Measurements from ENCODE around the gene TAS2R13.

The TAS2R13 gene

GRCh38 chr12:10909462-10909861 is at the start of gene TAS2R13:
Gene TAS2R13 (minus strand): TSS chr12:10909562. CDS start chr12:10909298, 264 bp downstream.
- DNase-seq (ENCODE audit: low spot score), result no peak

DNA sequence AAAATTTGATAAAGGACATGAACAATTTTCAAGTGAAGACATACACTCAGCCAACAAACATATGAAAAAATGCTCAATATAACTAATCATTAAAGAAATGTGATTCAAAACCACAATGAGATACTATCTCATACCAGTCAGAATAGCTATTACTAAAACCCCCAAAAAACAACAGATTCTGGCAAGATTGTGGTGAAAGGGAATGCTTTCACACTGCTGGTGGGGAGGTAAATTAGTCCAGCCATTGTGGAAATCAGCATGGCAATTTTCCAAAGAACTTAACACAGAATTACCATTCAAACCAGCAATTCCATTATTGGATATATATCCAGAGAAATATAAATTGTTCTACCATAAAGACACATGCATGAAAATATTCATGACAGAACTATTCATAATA is 48.4 kb upstream of the TAS2R13 start:
- no peak for DNase-seq (ENCODE audit: low spot score)

- DNase-seq (ENCODE audit: low spot score), result no peak
Measured at GRCh38 chr12:10956085-10956484, 46.7 kb upstream of the TAS2R13 start.

GRCh38 chr12:10952645-10953044 is 43.3 kb upstream of the TAS2R13 start:
- DNase-seq (ENCODE audit: low spot score), result no peak

DNA sequence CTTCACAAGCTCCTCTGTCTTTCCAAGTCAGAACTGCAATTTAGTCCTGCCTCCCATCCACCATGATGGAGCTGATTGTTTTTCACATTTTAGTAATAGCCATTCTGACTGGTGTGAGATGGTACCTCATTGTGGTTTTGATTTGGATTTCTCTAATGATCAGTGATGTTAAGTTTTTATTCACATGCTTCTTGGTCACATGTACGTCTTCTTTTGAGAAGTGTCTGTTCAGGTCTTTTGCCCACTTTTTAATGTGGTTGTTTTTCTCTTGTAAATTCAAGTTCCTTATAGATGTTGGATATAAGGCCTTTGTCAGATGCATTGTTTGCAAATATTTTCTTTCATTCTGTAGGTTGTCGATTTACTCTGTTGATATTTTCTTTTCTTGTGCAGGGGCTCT is 33.8 kb upstream of the TAS2R13 start:
- no peak for DNase-seq (ENCODE audit: low spot score)

- no peak for DNase-seq (ENCODE audit: low spot score)
Measured at GRCh38 chr12:10941916-10942607, 32.7 kb upstream of the TAS2R13 start.

DNA sequence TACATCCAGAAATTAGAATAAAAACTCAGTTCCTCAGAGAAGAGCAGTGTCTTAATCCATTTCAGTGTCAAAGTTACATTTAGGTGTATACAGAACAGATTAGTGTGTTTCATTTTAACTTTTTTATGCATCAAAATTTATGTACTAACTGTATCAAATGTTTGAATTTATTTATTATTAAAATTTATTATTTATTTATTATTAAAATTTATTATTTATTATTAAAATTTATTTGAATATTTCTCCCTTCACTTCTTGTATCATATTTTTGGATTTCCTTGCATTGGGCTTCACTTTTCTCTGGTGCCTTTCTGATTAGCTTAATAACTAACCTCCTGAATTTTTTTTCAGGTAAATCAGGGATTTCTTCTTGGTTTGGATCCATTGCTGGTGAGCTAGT is 32.0 kb upstream of the TAS2R13 start:
- no peak for DNase-seq (ENCODE audit: low spot score)

- DNase-seq (ENCODE audit: low spot score), result peak; percentile 70
Measured at GRCh38 chr12:10940389-10940788, 31.0 kb upstream of the TAS2R13 start.

DNA sequence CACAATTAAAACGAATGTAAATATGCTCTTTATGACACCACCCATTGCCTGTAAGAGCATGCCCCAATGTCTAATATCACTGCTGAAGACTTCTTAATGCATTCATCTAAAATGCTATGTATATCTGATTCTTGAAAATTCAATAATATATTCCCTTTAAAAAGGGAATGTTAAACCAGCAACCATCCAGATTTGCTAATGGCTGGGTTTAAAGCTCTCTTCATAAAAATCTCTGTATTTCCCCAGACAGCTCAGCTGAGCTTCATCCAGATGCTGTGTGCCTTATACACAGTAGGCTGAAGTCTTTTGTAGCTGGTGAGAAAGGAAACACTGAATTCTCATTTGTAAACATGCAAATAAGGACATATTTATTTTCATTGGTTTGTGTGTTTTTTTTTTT is 29.8 kb upstream of the TAS2R13 start, which contains the start of gene TAS2R14:
TSS of gene TAS2R14 (minus strand) at position 101 of the 400 bp plus-strand sequence. CDS start at position 45, 56 bp downstream.
- no peak for DNase-seq (ENCODE audit: low spot score)

DNA sequence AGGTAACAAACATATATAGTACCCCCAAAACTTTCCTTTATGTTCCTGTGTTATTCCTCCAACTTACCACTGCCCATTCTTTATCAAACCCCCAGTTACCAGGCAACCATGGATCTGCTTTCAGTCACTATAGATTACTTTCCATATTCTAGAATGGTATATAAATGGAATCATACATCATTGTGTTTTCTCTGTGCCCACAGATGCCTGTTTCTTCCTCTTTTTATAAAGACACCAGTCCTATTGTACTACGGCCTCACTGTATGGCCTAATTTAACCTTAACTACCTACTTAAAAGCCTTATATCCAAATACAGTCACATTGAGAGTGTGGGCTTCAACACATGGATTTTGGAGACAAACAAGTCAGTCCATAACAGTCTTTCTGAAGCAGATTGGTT is 27.1 kb upstream of the TAS2R13 start:
- DNase-seq (ENCODE audit: low spot score), result no peak

DNA sequence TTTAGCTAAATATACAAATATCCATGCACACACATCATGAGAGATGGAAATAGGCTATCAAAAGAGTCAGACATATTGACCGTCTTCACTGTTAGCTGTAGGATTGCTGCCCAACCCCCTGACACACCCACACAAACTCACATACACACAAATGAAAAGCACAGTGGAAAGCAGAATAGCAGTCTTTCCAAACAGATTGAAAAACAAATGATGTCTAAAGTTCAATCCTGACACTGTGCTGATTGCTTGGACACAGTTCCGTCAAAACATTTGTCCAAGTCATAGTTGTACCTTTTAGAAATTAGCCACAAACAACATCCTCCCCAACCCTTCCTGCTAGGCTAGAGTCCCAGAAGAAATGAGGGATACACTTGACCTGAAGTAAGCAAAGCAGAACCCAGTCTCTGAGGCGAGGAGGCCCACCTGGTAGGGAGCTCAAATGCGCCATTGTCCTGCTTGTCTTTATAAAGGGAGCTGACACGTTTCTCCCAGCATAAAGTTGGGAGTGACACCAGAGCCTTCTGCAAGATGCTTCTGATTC is 19.5 kb upstream of the TAS2R13 start, which contains the start of gene PRH2:
TSS of gene PRH2 (plus strand) at position 491 of the 541 bp plus-strand sequence. CDS start at position 529, 38 bp downstream.
- no peak for DNase-seq (ENCODE audit: low spot score)

GRCh38 chr12:10926269-10926668 is 16.9 kb upstream of the TAS2R13 start:
- no peak for DNase-seq (ENCODE audit: low spot score)

DNA sequence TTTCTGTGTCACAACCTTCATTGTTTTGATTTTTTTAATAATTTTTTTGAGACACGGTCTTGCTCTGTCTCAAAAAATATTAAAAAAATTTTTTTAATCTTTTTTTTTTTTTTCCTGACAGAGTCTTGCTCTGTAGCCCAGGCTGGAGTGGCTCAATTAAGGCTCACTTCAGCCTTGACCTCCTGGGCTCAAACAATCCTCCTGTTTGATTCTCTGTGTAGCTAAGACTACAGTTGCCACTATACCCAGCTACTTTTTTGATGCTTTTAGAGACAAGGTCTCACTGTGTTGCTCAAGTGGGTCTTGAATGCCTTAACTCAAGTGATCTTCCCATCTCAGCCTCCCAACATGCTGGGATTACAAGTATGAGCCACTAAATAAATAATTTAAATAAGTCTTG is 10.4 kb upstream of the TAS2R13 start:
- no peak for DNase-seq (ENCODE audit: low spot score)

GRCh38 chr12:10910380-10910779 is 1.0 kb upstream of the TAS2R13 start:
- DNase-seq (ENCODE audit: low spot score), result no peak

GRCh38 chr12:10904686-10905085 is 4.7 kb downstream of the TAS2R13 start:
- DNase-seq (ENCODE audit: low spot score), result no peak

DNA sequence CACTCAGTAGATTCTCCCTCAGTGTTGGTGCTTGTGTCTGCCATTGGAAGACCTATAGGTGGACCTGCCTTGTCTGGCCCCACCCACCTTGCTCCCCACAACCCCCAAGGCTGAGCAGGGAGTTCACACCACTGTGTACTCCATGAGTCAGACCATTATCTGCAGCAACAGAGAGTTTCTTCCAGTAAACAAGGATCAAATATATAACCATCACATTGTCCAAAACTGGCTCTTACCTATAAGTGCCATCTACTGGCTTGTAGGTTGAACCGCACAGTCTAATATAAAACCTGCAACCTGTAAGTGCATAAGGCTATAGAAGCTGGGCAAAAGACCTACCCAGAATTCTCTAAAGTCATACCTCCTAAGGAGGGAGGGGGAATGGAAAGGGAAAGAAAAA is 7.9 kb downstream of the TAS2R13 start:
- DNase-seq (ENCODE audit: low spot score), result no peak

DNA sequence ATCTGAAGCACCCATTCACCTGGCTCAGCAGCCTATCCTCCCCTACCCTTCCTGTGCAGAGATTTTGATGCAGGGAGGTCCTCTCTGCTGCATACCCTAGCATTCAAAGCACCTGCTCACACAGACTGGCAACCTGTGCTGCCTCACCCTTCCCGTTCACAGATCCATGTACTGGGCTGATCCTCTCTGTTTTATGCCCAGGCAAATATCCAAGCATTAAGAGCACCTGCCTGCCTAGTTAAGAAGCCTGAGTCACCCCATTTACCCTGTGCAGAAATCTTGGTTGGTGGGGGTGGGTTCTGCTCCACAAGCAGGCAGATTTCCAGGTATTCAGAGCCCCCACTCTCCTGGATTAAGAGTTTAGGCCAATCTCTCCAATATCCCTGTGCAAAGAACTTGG is 8.4 kb downstream of the TAS2R13 start:
- DNase-seq (ENCODE audit: low spot score), result no peak

GRCh38 chr12:10900530-10900929 is 8.8 kb downstream of the TAS2R13 start:
- DNase-seq (ENCODE audit: low spot score), result no peak

DNA sequence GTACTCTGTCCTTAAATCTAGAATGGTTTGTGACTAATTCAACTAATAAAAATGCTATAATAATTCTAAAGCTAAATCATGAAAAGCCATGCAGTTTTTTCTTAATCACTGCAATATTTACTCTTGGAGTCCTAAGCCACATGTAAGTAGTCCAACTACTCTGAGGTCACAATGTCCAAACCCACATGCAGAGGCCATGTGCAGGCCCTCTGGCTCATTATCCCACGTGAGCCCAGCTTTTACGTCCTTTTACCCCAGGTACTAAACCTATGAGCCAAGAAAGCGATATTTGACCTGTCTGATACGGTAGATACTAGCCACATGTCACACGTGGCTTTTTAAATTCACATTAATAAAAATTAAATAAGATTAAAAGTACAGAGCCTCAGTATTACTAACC is 12.5 kb downstream of the TAS2R13 start:
- no peak for DNase-seq (ENCODE audit: low spot score)

- no peak for DNase-seq (ENCODE audit: low spot score)
Measured at GRCh38 chr12:10891937-10892336, 17.4 kb downstream of the TAS2R13 start.

DNA sequence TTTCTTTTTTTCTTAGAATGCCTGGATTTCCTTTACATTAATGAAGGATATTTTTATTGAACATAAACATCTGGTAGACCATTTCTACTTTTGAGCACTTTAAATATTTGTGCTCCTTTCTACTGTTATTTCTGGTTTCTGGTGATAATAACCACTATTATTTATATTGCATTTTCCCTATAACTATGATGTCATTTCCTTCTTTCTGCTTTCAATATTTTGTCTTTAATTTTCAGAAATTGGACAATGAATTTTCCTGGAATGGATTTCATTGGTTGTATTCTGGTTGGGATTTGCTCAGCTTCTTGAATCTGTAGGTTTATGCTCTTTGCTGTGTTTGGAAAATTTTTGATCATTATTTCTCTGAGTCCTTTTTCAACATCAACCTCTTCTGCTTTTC is 20.1 kb downstream of the TAS2R13 start:
- no peak for DNase-seq (ENCODE audit: low spot score)

DNA sequence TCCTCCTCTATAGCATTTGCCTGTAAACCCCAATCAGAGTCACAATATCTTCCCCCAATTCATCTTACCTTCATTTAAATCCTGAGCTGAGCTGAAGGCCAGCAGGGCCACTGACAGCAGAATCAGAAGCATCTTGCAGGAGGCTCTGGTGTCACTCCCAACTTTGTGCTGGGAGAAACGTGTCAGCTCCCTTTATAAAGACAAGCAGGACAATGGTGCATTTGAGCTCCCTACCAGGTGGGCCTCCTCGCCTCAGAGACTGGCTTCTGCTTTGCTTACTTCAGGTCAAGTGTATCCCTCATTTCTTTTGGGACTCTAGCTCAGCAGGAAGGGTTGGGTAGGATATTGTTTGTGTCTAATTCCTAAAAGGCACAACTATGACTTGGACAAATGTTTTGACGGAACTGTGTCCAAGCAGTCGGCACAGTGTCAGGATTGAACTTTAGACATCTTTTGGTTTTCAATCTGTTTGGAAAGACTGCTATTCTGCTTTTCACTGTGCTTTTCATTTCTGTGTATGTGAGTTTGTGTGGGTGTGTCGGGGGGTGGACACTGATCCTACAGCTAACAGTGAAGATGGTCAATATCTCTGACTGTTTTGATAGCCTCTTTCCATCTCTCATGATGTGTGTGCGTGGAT is 25.2 kb downstream of the TAS2R13 start, which contains the start of gene PRH1:
TSS of gene PRH1 (minus strand) at position 170 of the 640 bp plus-strand sequence. CDS start at position 132, 38 bp downstream.
- no peak for DNase-seq (ENCODE audit: low spot score)

GRCh38 chr12:10873378-10873777 is 36.0 kb downstream of the TAS2R13 start:
- no peak for DNase-seq (ENCODE audit: low spot score)
